ENCODE measurements around the gene ERFL.

Gene ERFL

GRCh38 chr19:41883821-41884733 is 44.2 kb downstream of the ERFL start:
- peak overlapping the region; percentile 80; the same call in 1 of the 2 replicates for H3K27ac ChIP-seq
- no peak; the same call in 1 of the 2 replicates for TF ChIP-seq CTCF (conservative IDR thresholded peaks at IDR 0.05)

GRCh38 chr19:41883463-41883820 is 44.8 kb downstream of the ERFL start:
- H3K27ac ChIP-seq = peak overlapping the region; percentile 80; the same call in 1 of the 2 replicates

GRCh38 chr19:41882568-41883462 is 45.4 kb downstream of the ERFL start, which contains the start of gene ARHGEF1:
Gene ARHGEF1 (plus strand): TSS chr19:41883184. CDS start chr19:41888083, 4,899 bp downstream.
- no peak for TF ChIP-seq CTCF (conservative IDR thresholded peaks at IDR 0.05)
- peak within 1 kb of the TSS; percentile 80; the same call in 1 of the 2 replicates for H3K27ac ChIP-seq

More at GRCh38 chr19:41883463-41883820, 44.8 kb downstream of the ERFL start:
- TF ChIP-seq CTCF (conservative IDR thresholded peaks at IDR 0.05) = no peak

- H3K27ac ChIP-seq = no peak overlapping the region
- no peak for TF ChIP-seq CTCF (conservative IDR thresholded peaks at IDR 0.05)
Measured at GRCh38 chr19:41880329-41880708, 47.9 kb downstream of the ERFL start.

- no peak overlapping the region for H3K27ac ChIP-seq
- no peak for TF ChIP-seq CTCF (conservative IDR thresholded peaks at IDR 0.05)
Measured at GRCh38 chr19:41879670-41880328, 48.5 kb downstream of the ERFL start.

GRCh38 chr19:41879080-41879479 is 49.2 kb downstream of the ERFL start:
- no peak overlapping the region for H3K27ac ChIP-seq
- no peak for TF ChIP-seq CTCF (conservative IDR thresholded peaks at IDR 0.05)
